ENCODE results near the gene ZSCAN30. TPM values are rescaled to one million over a fixed set of nuclear protein-coding genes. Genes with fewer than 3 reads are reported as not detected.

The ZSCAN30 gene
- polyA plus RNA-seq (ENCODE audit: insufficient read length in 10 of 10), result 10 to 100 TPM; 16.7 to 44.7 (median 21.3) TPM
- long read RNA-seq, donor 1, partial matches to known transcripts, result 0 of 3 reads
- long read RNA-seq, donor 1, other reads (novel, unspliced or antisense), result 0 of 3 reads
- long read RNA-seq, donor 2, transcript ZSCAN30-206 (1 exons, 2,028 nt), result major isoform, 5 of 5 reads
- long read RNA-seq, donor 2, partial matches to known transcripts, result 0 of 5 reads
- long read RNA-seq, donor 2, other reads (novel, unspliced or antisense), result 0 of 5 reads
- long read RNA-seq, donor 3, result 0 reads
- long read RNA-seq, donor 4, partial matches to known transcripts, result 0 of 21 reads
- long read RNA-seq, donor 4, other reads (novel, unspliced or antisense), result 20 of 21 reads
- long read RNA-seq, donor 5, partial matches to known transcripts, result 0 of 3 reads
- long read RNA-seq, donor 5, other reads (novel, unspliced or antisense), result 0 of 3 reads
- long read RNA-seq, donor 6, partial matches to known transcripts, result 0 of 25 reads
- long read RNA-seq, donor 6, other reads (novel, unspliced or antisense), result 23 of 25 reads
- long read RNA-seq, donor 7, full-length matches to known transcripts, result 16 of 16 reads
- long read RNA-seq, donor 7, partial matches to known transcripts, result 0 of 16 reads
- long read RNA-seq, donor 7, other reads (novel, unspliced or antisense), result 0 of 16 reads
- long read RNA-seq, donor 8, full-length matches to known transcripts, result 4 of 4 reads
- long read RNA-seq, donor 8, partial matches to known transcripts, result 0 of 4 reads
- long read RNA-seq, donor 8, other reads (novel, unspliced or antisense), result 0 of 4 reads
- long read RNA-seq, donor 9, partial matches to known transcripts, result 0 of 1 reads
- long read RNA-seq, donor 9, other reads (novel, unspliced or antisense), result 0 of 1 reads

DNA sequence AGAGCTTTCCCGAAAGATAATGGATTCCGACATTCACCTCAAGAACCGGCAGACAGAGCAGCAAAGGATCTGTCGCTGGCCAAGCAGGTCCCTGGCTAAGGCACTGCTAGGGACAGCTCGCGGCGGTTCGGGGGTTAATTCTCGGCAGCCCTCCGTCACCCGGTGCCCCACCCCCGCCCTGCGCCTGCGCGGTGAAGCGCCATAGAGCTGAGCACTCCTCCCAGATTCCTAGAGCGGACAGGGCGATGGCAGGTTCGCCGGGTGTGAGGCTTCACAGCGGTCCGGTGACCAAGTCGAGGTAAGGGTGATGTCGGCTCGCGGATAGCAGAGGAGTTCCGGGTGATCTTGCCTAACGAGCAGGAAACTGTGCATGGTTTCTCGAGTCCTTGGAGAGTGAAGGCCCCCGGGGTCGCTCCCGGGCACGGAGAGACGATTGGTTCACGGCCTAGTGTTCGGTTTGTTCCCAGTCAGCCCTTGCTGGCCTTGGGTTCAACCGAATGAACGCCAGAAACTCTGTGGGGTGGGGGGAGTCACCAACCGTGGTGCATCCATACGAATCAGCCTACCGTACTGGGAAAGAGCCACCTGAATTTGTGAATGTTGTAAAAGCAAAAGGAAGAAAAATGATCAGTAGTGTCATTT, at the start of gene ZSCAN30:
ZSCAN30 (minus strand) TSS at position 136 of the 642 bp plus-strand sequence. CDS start 25,877 bp downstream, outside the sequence.
- DNase-seq, result peak; percentile 95 to 98 (median 98)

DNA sequence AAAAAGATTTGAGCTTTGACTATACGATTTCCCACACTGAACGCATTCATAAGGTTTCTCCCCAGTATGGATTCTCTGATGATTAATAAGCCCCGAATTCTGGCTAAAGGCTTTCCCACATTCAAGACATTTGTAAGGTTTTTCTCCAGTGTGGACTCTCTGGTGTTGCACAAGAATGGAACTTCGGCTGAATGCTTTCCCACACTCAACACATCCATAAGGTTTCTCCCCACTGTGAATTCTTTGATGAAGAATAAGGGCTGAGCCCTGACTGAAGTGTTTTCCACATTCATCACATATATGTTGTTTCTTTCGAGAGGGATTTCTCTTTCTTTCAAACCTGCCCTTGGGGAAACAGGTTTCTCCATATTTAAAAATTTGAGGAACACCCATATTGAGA, 47.3 kb upstream of the ZSCAN30 start:
- no peak for DNase-seq

DNA sequence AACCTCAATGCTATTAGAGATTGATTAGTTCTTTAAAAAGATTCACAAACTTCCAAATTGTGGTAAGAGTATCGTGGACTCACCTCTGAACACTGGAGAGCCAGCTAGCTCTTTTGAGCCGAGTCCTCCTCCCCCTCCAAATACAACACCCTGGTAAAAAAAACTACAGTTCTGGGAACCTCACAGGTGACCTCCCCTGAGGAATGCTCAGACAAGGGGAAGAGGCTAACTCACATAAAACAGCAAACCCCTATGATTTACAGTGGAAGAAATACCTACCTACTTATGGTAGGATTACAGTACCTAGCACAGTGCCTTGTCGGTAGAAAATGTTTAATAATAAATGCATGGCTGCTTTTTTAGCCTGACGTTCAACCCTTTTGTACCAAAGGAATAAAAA, 45.8 kb upstream of the ZSCAN30 start:
- no peak for DNase-seq

- no peak for DNase-seq
These were observed 44.8 kb upstream of the ZSCAN30 start for GRCh38 chr18:35334821-35335220.

DNA sequence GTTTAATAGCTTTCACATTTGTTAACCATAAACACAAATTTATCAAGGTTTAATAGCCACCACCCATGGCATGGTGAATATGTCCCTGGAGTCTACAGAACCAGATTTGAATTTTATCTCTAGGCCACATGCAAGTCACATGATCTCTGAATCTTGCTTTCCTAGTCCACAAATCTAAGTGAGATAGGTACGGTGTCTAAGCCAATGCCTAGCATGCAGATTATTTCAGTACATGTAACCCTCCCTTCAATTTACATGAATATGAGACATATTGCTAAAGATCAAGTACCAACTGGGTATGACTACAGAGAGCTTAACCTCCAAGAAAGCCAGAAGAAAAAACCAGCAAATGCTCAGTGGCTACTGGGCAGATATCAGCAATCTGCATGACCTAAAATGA, 44.2 kb upstream of the ZSCAN30 start:
- no peak for DNase-seq

DNA sequence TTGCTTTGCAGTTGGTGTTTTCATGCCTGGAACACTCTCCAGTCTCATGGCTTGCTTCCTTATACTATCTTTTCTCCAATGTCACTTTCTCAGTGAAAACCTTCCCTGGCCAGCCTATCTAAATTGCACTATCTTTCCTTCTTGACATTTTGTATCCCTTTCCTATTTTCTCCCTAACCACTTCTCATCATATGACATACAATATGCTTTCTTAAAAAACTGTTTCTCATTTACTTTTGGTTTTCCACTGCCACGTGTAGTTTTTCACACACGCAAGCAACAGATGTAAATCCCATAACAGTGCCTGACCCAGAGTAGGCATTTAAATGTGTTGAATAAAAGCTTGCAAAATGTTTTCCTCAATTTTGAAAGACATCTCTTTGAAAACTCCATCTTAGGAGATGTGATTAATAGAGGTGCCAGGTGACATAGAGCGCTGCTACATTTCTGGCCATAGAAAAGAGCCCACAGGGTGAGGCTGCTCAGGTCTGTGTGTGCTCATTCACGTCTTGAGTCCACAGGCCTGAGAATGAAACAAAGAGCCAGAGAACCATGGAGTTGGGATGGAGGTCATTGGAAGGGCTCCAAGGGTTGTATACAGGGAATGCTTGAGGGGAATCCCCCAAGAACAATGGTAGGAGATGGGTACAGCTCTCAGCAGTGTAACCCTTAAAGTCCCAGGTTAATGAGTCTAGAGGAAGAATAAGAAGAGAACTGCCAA, 41.5 kb upstream of the ZSCAN30 start:
- no peak for DNase-seq

DNA sequence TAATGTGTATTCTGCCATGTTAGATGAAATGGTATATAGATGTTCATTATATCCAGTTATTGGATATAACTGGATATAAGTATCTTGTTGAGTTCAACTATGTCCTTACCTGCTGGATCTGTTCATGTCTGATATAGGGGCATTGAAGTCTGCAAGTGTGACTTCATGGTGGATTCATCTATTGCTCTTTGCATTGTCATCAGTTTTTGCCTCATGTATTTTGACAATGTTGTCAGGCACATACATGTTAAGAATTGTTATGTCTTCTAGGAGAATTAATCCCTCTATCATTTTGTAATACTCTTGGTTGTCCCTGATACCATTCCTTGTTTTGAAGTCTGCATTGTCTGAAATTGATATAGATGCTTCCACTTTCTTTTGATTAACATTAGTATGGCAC, 38.8 kb upstream of the ZSCAN30 start:
- DNase-seq, result no peak

DNA sequence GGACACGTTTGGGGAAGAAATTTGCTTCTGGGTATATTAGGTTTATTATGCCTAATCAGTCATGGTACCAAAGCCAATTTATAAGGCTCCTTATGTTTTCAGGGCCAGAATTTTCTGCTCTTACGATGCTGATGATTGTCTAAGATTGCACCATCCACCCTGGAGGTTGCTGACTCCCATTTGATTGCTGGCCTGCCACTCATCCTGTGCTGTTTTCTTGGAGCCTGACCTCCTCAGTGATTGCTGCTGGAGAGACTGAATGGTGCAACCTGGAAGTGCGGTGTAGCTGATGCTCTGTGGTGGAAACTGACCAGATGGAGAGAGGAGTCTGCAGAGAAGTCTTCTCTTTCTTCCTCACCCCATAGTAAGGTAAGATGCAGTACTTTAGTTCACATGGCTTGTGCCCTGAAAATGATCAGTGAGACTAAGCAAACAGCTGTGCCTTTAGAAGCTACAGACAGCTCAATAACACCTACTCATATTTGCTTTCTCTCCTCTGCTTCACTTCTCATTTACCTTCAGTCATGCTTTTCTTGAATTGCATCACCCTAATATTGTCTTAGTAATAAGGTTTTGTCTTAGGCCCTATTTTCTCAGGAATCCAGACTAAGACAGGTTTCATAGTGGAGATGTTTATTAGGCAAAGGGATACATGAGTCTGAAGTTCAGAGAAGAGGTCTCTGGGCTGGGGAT, 36.8 kb upstream of the ZSCAN30 start:
- DNase-seq, result no peak

GRCh38 chr18:35324926-35325655, 35.1 kb upstream of the ZSCAN30 start:
- peak in 1 of 3 donors; percentile 1 for DNase-seq

DNA sequence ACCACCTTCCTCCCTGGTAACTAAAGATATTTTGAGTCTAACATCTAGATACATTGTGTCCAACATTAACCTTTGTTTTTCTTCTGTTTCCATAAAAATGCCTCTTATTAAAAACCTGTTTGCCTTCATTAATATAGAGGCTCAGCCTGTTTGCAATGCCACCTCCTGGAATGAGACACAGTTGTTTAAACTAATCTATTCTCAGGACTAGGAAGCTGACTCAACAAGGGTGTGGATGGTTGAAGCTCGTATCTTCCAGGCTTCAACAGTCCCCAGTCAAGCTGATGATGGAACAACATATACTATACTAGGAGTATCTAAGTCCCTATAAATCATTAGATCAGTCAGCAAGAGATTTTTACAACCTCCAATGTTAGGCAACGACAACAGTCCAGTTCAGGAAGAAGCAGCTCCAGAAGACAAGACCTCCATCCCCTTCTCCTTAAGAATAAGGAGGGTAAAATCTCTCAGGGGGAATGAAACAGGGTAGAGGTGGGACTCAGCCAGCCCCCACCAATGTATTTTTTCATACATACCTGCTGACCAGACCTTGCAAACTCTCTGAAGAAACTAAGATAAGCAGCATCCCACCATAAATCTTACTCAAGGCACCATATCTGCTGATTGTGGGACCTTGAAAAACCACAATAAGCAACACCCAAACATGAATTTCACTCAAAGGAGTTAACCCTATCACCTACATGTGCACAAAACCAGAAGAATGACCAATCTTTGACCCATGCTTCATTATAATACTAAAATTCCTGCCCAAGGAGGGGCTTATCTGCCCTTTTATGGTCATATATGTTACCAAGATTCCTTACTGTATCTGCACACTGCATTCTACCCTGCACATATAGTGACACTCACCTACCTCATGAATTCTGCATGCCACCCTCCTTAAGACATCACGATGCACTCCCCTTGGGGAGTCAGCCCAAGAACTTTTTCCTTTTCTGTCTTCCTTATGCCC, 32.7 kb upstream of the ZSCAN30 start:
- DNase-seq, result no peak

GRCh38 chr18:35311496-35311895, 21.5 kb upstream of the ZSCAN30 start:
- DNase-seq, result peak in 1 of 3 donors; percentile 11

- no peak for DNase-seq
These were observed 16.7 kb upstream of the ZSCAN30 start for GRCh38 chr18:35306588-35307250.

GRCh38 chr18:35303610-35304009, 13.6 kb upstream of the ZSCAN30 start:
- no peak for DNase-seq

- no peak for DNase-seq
These were observed 6.0 kb upstream of the ZSCAN30 start for GRCh38 chr18:35296060-35296459.

DNA sequence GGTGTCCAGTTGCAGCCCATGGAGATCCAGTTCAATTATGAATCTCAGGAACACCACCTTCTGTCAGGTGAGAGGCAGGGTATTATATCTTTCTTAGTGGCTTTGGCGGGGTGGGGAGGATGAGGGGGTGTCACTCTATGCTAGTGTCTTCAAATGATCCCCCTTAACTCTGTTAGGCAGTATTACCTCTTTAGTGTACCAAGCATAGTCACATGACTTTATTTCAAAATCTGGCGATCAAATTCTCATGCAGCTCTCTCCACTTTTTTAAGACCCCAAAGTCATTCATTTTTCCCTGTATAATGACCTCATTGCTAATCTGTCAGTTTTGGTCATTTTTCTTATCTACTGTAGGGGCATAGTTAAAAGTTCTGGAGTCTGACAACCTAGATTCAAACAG, 1.1 kb upstream of the ZSCAN30 start:
- no peak for DNase-seq

GRCh38 chr18:35289727-35290093, 319 bp downstream of the ZSCAN30 start:
- no peak for DNase-seq

GRCh38 chr18:35289293-35289692, 736 bp downstream of the ZSCAN30 start:
- peak in 2 of 3 donors; percentile 15 to 58 for DNase-seq

- DNase-seq, result no peak
These were observed 5.2 kb downstream of the ZSCAN30 start for GRCh38 chr18:35284841-35285240.

All from muscle of back (tissue), 13 donors.